HEK293 (cell line): Measurements from ENCODE around the gene PDE6H.

Experiments used
- CTCF ChIA-PET: fragments of 350-600 bp; formaldehyde crosslinking; extraction: SDS; loops from one replicate; lab custom pipeline; 2021; ENCODE audit warnings: antibody characterized with exemption; lab: Yijun Ruan, JAX
- POLR2A ChIA-PET: fragments of 300-600 bp; formaldehyde crosslinking; extraction: SDS; loops from one replicate; lab custom pipeline; 2020; ENCODE audit warnings: antibody characterized with exemption, inconsistent platforms; lab: Yijun Ruan, JAX
- H3K27ac ChIP-seq: fragments of 200-500 bp; sonication (Bioruptor generic); 2 replicates; pipeline ENCODE4 v1.5.1; 2014; ENCODE audit warnings: low read depth, low read length, control low read depth, inconsistent platforms; ENCODE audit errors: extremely low read depth
- H3K36me3 ChIP-seq, 2 experiments: fragments of 200-500 bp in 1 of 2; sonication (Bioruptor generic) in 1 of 2; 1 replicate in 1 of 2; 2 replicates in 1 of 2; pipeline ENCODE4 v1.5.1; 2014 to 2017; ENCODE audit warnings: inconsistent platforms in 2 of 2, low read length in 2 of 2; ENCODE audit not compliant: control insufficient read depth in 2 of 2, insufficient read depth in 1 of 2
- H3K4me1 ChIP-seq: fragments of 200-500 bp; sonication (Bioruptor generic); 2 replicates; pipeline ENCODE4 v1.5.1; 2014; ENCODE audit warnings: mild to moderate bottlenecking, low read length, inconsistent platforms; ENCODE audit not compliant: control insufficient read depth, insufficient read depth
- H3K4me3 ChIP-seq: 2 replicates; pipeline ENCODE4 v1.5.1; 2011; ENCODE audit warnings: low read depth, mild to moderate bottlenecking, control low read depth, low read length, moderate library complexity
- H3K9me3 ChIP-seq: fragments of 200-500 bp; sonication (Bioruptor generic); 2 replicates; pipeline ENCODE4 v1.5.1; 2014; ENCODE audit warnings: low read depth, low read length, inconsistent platforms; ENCODE audit not compliant: control insufficient read depth, insufficient read depth
- GLI4 ChIP-seq: fragments of 450-650 bp; formaldehyde crosslinking; IDR thresholded peaks from 2 replicates; pipeline ENCODE4 v1.5.1; 2016; ENCODE audit warnings: missing biosample characterization, missing genetic modification characterization
- HOXD13 ChIP-seq: sonication (generic); formaldehyde crosslinking; IDR thresholded peaks from 2 replicates; pipeline ENCODE4 v1.8.0; 2022; ENCODE audit warnings: missing genetic modification reagents, borderline replicate concordance
- KLF1 ChIP-seq: fragments of 450-650 bp; formaldehyde crosslinking; IDR thresholded peaks from 2 replicates; pipeline ENCODE4 v1.5.1; 2016; ENCODE audit warnings: missing biosample characterization, missing genetic modification characterization
- KLF8 ChIP-seq: fragments of 450-650 bp; formaldehyde crosslinking; IDR thresholded peaks from 2 replicates; pipeline ENCODE4 v1.5.1; 2016; ENCODE audit warnings: missing biosample characterization, missing genetic modification characterization
- OVOL3 ChIP-seq: fragments of 450-650 bp; formaldehyde crosslinking; IDR thresholded peaks from 2 replicates; pipeline ENCODE4 v1.5.1; 2016; ENCODE audit warnings: missing biosample characterization, missing genetic modification characterization
- SALL2 ChIP-seq: fragments of 450-650 bp; formaldehyde crosslinking; IDR thresholded peaks from 2 replicates; pipeline ENCODE4 v1.5.0; 2017; ENCODE audit warnings: missing biosample characterization, mild to moderate bottlenecking, missing genetic modification characterization, borderline replicate concordance
- SCRT2 ChIP-seq: fragments of 450-650 bp; formaldehyde crosslinking; IDR thresholded peaks from 2 replicates; pipeline ENCODE4 v1.5.1; 2016; ENCODE audit warnings: missing biosample characterization, missing genetic modification characterization
- ZBTB1 ChIP-seq: fragments of 450-650 bp; formaldehyde crosslinking; IDR thresholded peaks from 2 replicates; pipeline ENCODE4 v1.5.1; 2016; ENCODE audit warnings: missing biosample characterization, missing genetic modification characterization
- ZFP41 ChIP-seq: fragments of 450-650 bp; formaldehyde crosslinking; IDR thresholded peaks from 2 replicates; pipeline ENCODE4 v1.5.1; 2016; ENCODE audit warnings: missing biosample characterization, missing genetic modification characterization, borderline replicate concordance
- ZNF169 ChIP-seq: fragments of 450-650 bp; formaldehyde crosslinking; IDR thresholded peaks from 2 replicates; pipeline ENCODE4 v1.5.1; 2016; ENCODE audit warnings: missing biosample characterization, missing genetic modification characterization
- ZNF214 ChIP-seq: fragments of 450-650 bp; formaldehyde crosslinking; IDR thresholded peaks from 2 replicates; pipeline ENCODE4 v1.5.1; 2017; ENCODE audit warnings: missing biosample characterization, mild to moderate bottlenecking, missing genetic modification characterization, borderline replicate concordance
- ZNF274 ChIP-seq, 2 experiments: fragments of 200-500 bp in 1 of 2; fragments of 450-650 bp in 1 of 2; sonication (Bioruptor generic) in 1 of 2; formaldehyde crosslinking in 1 of 2; IDR thresholded peaks; 2 replicates each; pipeline versions ENCODE4 v1.5.1 to v1.6.1; 2014 to 2016; ENCODE audit warnings: borderline replicate concordance in 1 of 2, inconsistent platforms in 1 of 2, low read length in 1 of 2, missing biosample characterization in 1 of 2, missing genetic modification characterization in 1 of 2
- ZNF335 ChIP-seq: fragments of 450-650 bp; formaldehyde crosslinking; conservative IDR thresholded peaks from 2 replicates; pipeline ENCODE4 v1.5.1; 2016; ENCODE audit warnings: missing biosample characterization, missing genetic modification characterization
- ZNF398 ChIP-seq: fragments of 450-650 bp; formaldehyde crosslinking; IDR thresholded peaks from 2 replicates; pipeline ENCODE4 v1.5.1; 2017; ENCODE audit warnings: missing biosample characterization, missing genetic modification characterization
- ZNF416 ChIP-seq: fragments of 450-650 bp; formaldehyde crosslinking; IDR thresholded peaks from 2 replicates; pipeline ENCODE4 v1.5.1; 2016; ENCODE audit warnings: missing biosample characterization, missing genetic modification characterization
- ZNF510 ChIP-seq: fragments of 450-650 bp; formaldehyde crosslinking; IDR thresholded peaks from 2 replicates; pipeline ENCODE4 v1.5.1; 2018; ENCODE audit warnings: mild to moderate bottlenecking, missing genetic modification characterization, missing biosample characterization; ENCODE audit not compliant: insufficient replicate concordance
- ZNF548 ChIP-seq: fragments of 450-650 bp; formaldehyde crosslinking; IDR thresholded peaks from 2 replicates; pipeline ENCODE4 v1.5.1; 2016; ENCODE audit warnings: missing biosample characterization, missing genetic modification characterization
- ZNF645 ChIP-seq: fragments of 450-650 bp; formaldehyde crosslinking; IDR thresholded peaks from 2 replicates; pipeline ENCODE4; 2016; ENCODE audit warnings: missing biosample characterization, missing genetic modification characterization
- TF ChIP-seq, protein P1 (sequence below): fragments of 450-650 bp; formaldehyde crosslinking; IDR thresholded peaks from 2 replicates; pipeline ENCODE4 v1.5.1; 2016; ENCODE audit warnings: missing biosample characterization, missing genetic modification characterization
- TF ChIP-seq, protein P2 (sequence below): fragments of 450-650 bp; formaldehyde crosslinking; IDR thresholded peaks from 2 replicates; pipeline ENCODE4 v1.5.1; 2016; ENCODE audit warnings: missing biosample characterization, missing genetic modification characterization
- TF ChIP-seq, protein P3 (sequence below): fragments of 450-650 bp; formaldehyde crosslinking; IDR thresholded peaks from 2 replicates; pipeline ENCODE4 v1.5.1; 2016; ENCODE audit warnings: missing biosample characterization, missing genetic modification characterization
- TF ChIP-seq, protein P4 (sequence below): fragments of 450-650 bp; formaldehyde crosslinking; IDR thresholded peaks from 2 replicates; pipeline ENCODE4 v1.5.1; 2016; ENCODE audit warnings: missing biosample characterization, missing genetic modification characterization

Gene PDE6H

GRCh38 chr12:14968478-14968877, 4.4 kb upstream of the PDE6H start (continued):
- TF ChIP-seq KLF1 (tag by site-specific recombination) = no peak

DNA sequence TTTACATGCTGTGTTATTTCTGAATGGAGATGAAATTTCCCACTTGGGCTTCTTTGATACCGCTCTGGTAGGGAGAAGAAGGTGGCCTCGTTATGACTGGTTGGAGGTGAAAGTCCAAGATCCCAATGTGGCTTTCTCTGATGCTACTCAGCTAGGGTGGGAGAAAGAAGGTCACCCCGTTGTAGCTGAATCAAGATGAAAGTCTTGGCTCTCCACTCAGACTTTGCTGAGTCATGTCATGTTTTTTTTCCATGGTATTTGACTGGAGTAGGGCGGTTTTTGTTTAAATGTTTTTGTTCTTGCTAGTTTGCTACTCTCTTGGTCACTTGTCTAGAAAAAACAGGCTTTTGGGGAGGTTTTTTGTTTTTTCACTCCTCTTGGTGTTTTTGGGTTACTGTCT, 2.4 kb upstream of the PDE6H start:
- no peaks in the 10 kb centered on the region for H3K36me3 ChIP-seq
- ChIA-PET CTCF (no interaction called here), POLR2A (no interaction called here)
- no peaks in the 10 kb centered on the region for H3K4me1 ChIP-seq
- H3K27ac ChIP-seq = no peak overlapping the region
- no peak overlapping the region for H3K4me3 ChIP-seq
- no peak for TF ChIP-seq KLF8 (tag by site-specific recombination)
- TF ChIP-seq, protein P1, sequence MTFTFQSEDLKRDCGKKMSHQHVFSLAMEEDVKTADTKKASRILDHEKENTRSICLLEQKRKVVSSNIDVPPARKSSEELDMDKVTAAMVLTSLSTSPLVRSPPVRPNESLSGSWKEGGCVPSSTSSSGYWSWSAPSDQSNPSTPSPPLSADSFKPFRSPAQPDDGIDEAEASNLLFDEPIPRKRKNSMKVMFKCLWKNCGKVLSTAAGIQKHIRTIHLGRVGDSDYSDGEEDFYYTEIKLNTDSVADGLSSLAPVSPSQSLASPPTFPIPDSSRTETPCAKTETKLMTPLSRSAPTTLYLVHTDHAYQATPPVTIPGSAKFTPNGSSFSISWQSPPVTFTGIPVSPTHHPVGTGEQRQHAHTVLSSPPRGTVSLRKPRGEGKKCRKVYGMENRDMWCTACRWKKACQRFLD = no peak
- TF ChIP-seq OVOL3 (tag by site-specific recombination) = no peak
- TF ChIP-seq, protein P2, sequence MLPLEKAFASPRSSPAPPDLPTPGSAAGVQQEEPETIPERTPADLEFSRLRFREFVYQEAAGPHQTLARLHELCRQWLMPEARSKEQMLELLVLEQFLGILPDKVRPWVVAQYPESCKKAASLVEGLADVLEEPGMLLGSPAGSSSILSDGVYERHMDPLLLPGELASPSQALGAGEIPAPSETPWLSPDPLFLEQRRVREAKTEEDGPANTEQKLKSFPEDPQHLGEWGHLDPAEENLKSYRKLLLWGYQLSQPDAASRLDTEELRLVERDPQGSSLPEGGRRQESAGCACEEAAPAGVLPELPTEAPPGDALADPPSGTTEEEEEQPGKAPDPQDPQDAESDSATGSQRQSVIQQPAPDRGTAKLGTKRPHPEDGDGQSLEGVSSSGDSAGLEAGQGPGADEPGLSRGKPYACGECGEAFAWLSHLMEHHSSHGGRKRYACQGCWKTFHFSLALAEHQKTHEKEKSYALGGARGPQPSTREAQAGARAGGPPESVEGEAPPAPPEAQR (tag by site-specific recombination) = no peak
- no peak for TF ChIP-seq SALL2 (tag by site-specific recombination)
- no peak for TF ChIP-seq GLI4 (tag by site-specific recombination)
- TF ChIP-seq ZNF214 = no peak
- TF ChIP-seq ZNF398 = no peak
- TF ChIP-seq ZFP41 (tag by site-specific recombination) = no peak
- TF ChIP-seq ZNF645 (tag by site-specific recombination) = no peak
- TF ChIP-seq ZNF335 (tag by site-specific recombination) = no peak
- no peak for TF ChIP-seq HOXD13 (CRISPR knock-in tag)
- no peak for TF ChIP-seq ZNF169
- TF ChIP-seq SCRT2 (tag by site-specific recombination) = no peak
- H3K9me3 ChIP-seq = no peaks in the 10 kb centered on the region

DNA sequence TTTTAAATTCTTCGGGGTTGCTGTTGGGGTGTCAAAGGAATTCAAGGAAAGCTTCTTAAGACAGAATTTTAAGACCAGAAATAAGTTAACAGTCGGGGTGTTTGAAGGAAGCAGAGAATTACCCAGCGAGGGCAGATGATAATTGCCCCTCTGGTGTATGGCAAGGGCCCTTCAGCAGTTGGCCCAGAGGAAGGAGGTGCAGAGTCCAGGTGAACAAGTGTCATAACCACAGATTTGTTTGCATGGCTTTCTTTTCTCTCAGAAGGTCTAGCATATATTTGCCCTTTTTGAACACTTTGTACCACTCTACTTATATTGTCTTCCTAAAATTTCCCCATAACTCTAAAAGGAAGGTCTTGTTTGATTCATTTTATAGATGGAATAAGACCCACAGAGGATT, 1.8 kb downstream of the PDE6H start:
- Histone ChIP-seq H3K4me1 (no peaks in the 10 kb centered on the region), H3K9me3 (no peaks in the 10 kb centered on the region), H3K36me3 (no peaks in the 10 kb centered on the region), H3K4me3 (no peak overlapping the region), H3K27ac (no peak overlapping the region)
- ChIA-PET CTCF (no interaction called here), POLR2A (no interaction called here)
- TF ChIP-seq ZNF548 (tag by site-specific recombination) = no peak

- Histone ChIP-seq H3K4me1 (no peaks in the 10 kb centered on the region), H3K27ac (no peak overlapping the region), H3K36me3 (no peaks in the 10 kb centered on the region), H3K4me3 (no peak overlapping the region), H3K9me3 (no peaks in the 10 kb centered on the region)
- ChIA-PET POLR2A (no interaction called here), CTCF (no interaction called here)
- TF ChIP-seq ZNF510 = no peak
- no peak for TF ChIP-seq KLF8 (tag by site-specific recombination)
- TF ChIP-seq, protein P3, sequence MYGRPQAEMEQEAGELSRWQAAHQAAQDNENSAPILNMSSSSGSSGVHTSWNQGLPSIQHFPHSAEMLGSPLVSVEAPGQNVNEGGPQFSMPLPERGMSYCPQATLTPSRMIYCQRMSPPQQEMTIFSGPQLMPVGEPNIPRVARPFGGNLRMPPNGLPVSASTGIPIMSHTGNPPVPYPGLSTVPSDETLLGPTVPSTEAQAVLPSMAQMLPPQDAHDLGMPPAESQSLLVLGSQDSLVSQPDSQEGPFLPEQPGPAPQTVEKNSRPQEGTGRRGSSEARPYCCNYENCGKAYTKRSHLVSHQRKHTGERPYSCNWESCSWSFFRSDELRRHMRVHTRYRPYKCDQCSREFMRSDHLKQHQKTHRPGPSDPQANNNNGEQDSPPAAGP (tag by site-specific recombination) = no peak
- TF ChIP-seq ZNF416 (tag by site-specific recombination) = no peak
- TF ChIP-seq ZBTB1 (tag by site-specific recombination) = no peak
- TF ChIP-seq, protein P4, sequence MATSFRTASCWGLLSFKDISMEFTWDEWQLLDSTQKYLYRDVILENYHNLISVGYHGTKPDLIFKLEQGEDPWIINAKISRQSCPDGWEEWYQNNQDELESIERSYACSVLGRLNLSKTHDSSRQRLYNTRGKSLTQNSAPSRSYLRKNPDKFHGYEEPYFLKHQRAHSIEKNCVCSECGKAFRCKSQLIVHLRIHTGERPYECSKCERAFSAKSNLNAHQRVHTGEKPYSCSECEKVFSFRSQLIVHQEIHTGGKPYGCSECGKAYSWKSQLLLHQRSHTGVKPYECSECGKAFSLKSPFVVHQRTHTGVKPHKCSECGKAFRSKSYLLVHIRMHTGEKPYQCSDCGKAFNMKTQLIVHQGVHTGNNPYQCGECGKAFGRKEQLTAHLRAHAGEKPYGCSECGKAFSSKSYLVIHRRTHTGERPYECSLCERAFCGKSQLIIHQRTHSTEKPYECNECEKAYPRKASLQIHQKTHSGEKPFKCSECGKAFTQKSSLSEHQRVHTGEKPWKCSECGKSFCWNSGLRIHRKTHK (tag by site-specific recombination) = no peak
- no peak for TF ChIP-seq ZNF274 (IDR thresholded peaks at IDR 0.05; ENCODE audit: low read length)
- TF ChIP-seq ZNF274 (tag by site-specific recombination; IDR thresholded peaks at IDR 0.05; ENCODE audit: borderline replicate concordance) = no peak
Measured at GRCh38 chr12:14975457-14975856, 2.6 kb downstream of the PDE6H start.
